Common myeloid progenitor, CD34-positive (primary cell): ENCODE data around the gene KLHL7.
"Not testable (repeated sequence)": the region's sequence is repeated elsewhere in the genome, so short reads cannot be mapped to it uniquely, and the experiment has no call there.

Source experiments
- CTCF ChIA-PET: fragments of 350-600 bp; sonication (Branson Sonifier 250); formaldehyde crosslinking; loops from one replicate; lab custom pipeline; 2021; ENCODE audit warnings: antibody characterized with exemption; lab: Charles Lee
- POLR2A ChIA-PET: fragments of 350-600 bp; sonication (Branson Sonifier 250); formaldehyde crosslinking; loops from one replicate; lab custom pipeline; 2021; ENCODE audit warnings: antibody characterized with exemption; lab: Charles Lee
- DNase-seq, 3 donors: peaks; one replicate each; pipeline versions ENCODE4 v3.0.0 to v3.0.0-alpha.2; 2013
- H3K27ac ChIP-seq, 2 experiments: 1 replicate in 1 of 2; 2 replicates in 1 of 2; pipeline ENCODE4 v1.7.0; 2013; ENCODE audit warnings: inconsistent platforms in 2 of 2, low read length in 2 of 2, mild to moderate bottlenecking in 2 of 2, low read depth in 1 of 2, moderate library complexity in 1 of 2; ENCODE audit not compliant: severe bottlenecking in 2 of 2, insufficient read depth in 1 of 2, poor library complexity in 1 of 2
- H3K27me3 ChIP-seq, 5 experiments: replicated peaks in 2 of 5; 1 replicate in 3 of 5; 2 replicates in 2 of 5; pipeline versions ENCODE4 v1.6.1 to v1.7.0; 2013; ENCODE audit warnings: low read length in 4 of 5, mild to moderate bottlenecking in 2 of 5, moderate library complexity in 2 of 5, inconsistent platforms in 1 of 5; ENCODE audit not compliant: insufficient read depth in 5 of 5, control insufficient read depth in 4 of 5
- H3K36me3 ChIP-seq, 4 experiments: 1 replicate in 2 of 4; 2 replicates in 2 of 4; pipeline versions ENCODE4 v1.6.1 to v1.7.0; 2013; ENCODE audit warnings: low read length in 3 of 4, control low read depth in 1 of 4, mild to moderate bottlenecking in 1 of 4; ENCODE audit not compliant: control insufficient read depth in 4 of 4, insufficient read depth in 4 of 4
- H3K4me1 ChIP-seq, 4 experiments: 1 replicate in 3 of 4; 2 replicates in 1 of 4; pipeline versions ENCODE4 v1.6.1 to v1.7.1; 2013; ENCODE audit warnings: low read length in 3 of 4, mild to moderate bottlenecking in 3 of 4, control low read depth in 1 of 4, inconsistent platforms in 1 of 4, moderate library complexity in 1 of 4; ENCODE audit not compliant: control insufficient read depth in 4 of 4, insufficient read depth in 4 of 4; ENCODE audit errors: control extremely low read depth in 1 of 4
- H3K4me3 ChIP-seq, 7 experiments: 1 replicate in 4 of 7; 2 replicates in 3 of 7; pipeline versions ENCODE4 v1.5.1 to v1.7.0; 2013; ENCODE audit warnings: mild to moderate bottlenecking in 7 of 7, low read length in 6 of 7, moderate library complexity in 6 of 7, inconsistent platforms in 2 of 7, low read depth in 2 of 7, control low read depth in 1 of 7; ENCODE audit not compliant: insufficient read depth in 4 of 7, control insufficient read depth in 1 of 7; ENCODE audit errors: extremely low read depth in 1 of 7
- H3K9me3 ChIP-seq, 5 experiments: 1 replicate in 4 of 5; 2 replicates in 1 of 5; pipeline versions ENCODE4 v1.6.1 to v1.7.1; 2013; ENCODE audit warnings: low read length in 4 of 5, mild to moderate bottlenecking in 2 of 5, inconsistent platforms in 1 of 5, low read depth in 1 of 5, moderate library complexity in 1 of 5; ENCODE audit not compliant: control insufficient read depth in 4 of 5, insufficient read depth in 2 of 5; ENCODE audit errors: control extremely low read depth in 1 of 5
- WGBS: methylation state at CpG from one replicate; pipeline ENCODE4 v1.1.5; 2013; ENCODE audit not compliant: insufficient coverage; 5-methylcytosine and 5-hydroxymethylcytosine counted together

The KLHL7 gene

DNA sequence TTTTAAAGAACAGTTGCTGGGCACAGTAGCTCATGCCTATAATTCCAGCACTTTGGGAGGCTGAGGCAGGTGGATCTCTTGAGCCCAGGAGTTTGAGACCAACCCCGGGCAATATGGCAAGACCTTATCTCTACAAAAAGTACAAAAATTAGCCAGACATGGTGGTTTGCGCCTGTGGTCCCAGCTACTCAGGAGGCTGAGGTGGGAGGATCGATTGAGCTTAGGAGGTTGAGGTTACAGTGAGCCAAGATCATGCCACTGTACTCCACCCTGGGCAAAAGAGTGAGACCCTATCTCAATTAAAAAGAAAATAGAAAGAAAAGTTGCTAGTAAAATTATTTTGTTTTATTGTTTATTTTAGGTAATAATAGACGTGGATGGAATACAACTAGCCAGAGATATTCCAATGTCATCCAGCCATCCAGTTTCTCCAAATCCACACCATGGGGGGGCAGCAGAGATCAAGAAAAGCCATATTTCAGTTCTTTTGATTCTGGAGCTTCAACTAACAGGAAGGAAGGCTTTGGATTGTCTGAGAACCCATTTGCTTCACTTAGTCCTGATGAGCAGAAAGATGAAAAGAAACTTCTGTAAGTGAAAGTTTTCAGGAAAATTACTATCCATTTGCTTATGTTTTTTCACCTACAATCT is 79.2 kb downstream of the KLHL7 start:
- Histone ChIP-seq H3K4me3 (no peak overlapping the region), H3K9me3 (no peaks in the 10 kb centered on the region), H3K27me3 (no peaks in the 10 kb centered on the region), H3K27ac (no peak overlapping the region), H3K36me3 (peaks cover 5 to 42% (median 19%) of the 10 kb centered on the region in 4 experiments), H3K4me1 (peaks cover 7 to 33% (median 25%) of the 10 kb centered on the region in 4 experiments)
- DNase-seq, result peak in 2 of 3 donors; percentile 43 to 47
- CTCF ChIA-PET, result interaction anchor here (0.9 to 2.1 kb wide), 9 partner anchors 9 to 165 kb away, joined by 3 to 7 read pairs (median 4); no protein-coding TSS in a partner anchor
- WGBS, result 100% methylated on average over 2 of the region's 4 CpGs
- POLR2A ChIA-PET, result no interaction called here

- DNase-seq, result no peak
- ChIA-PET CTCF (no interaction called here), POLR2A (no interaction called here)
- Histone ChIP-seq H3K36me3 (peaks cover 5 to 49% (median 25%) of the 10 kb centered on the region in 4 experiments), H3K4me3 (no peak overlapping the region), H3K9me3 (no peaks in the 10 kb centered on the region), H3K4me1 (peaks cover 7 to 29% (median 22%) of the 10 kb centered on the region in 4 experiments), H3K27me3 (no peaks in the 10 kb centered on the region), H3K27ac (no peak overlapping the region)
- no CpG with 5 or more reads among the region's 1 CpG for WGBS
Observed at GRCh38 chr7:23185980-23186379, 80.4 kb downstream of the KLHL7 start.

DNA sequence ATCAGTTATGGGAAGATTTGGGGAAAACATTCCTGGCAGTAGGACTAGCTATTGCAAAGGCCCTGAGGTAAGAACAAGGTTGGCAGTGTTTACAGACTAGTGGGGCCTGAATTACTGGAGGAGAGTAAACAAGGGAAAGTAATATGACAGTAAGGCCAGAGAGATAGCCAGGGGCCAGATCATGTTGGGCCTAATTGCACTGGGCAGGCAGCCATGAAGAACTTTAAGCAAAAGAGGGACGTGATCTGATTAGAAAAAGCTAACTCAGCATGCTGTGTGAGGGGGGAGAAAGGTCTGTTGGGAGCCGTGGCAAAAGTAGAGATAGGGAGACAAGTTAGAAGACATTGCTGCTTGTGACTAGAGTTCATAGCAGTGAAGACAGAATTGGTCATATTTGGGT is 85.4 kb downstream of the KLHL7 start:
- Histone ChIP-seq H3K4me1 (no peaks in the 10 kb centered on the region), H3K27ac (no peak overlapping the region), H3K27me3 (no peaks in the 10 kb centered on the region), H3K9me3 (no peaks in the 10 kb centered on the region), H3K36me3 (peaks cover 5 to 63% (median 39%) of the 10 kb centered on the region in 4 experiments), H3K4me3 (no peak overlapping the region)
- 89% methylated on average over 2 of the region's 2 CpGs for WGBS
- ChIA-PET CTCF (interaction anchor here (2.1 kb wide), 1 partner anchor 8 kb away, joined by 6 read pairs; no protein-coding TSS in a partner anchor), POLR2A (no interaction called here)
- DNase-seq, result no peak

- CTCF ChIA-PET, result interaction anchor here (0.7 to 1.7 kb wide), 3 partner anchors 9 to 404 kb away, joined by 3 to 5 read pairs (median 4); no protein-coding TSS in a partner anchor
- WGBS, result 99% methylated on average over 27 of the region's 27 CpGs
- H3K36me3 ChIP-seq, result peaks cover 0 to 48% (median 30%) of the 10 kb centered on the region in 4 experiments
- H3K4me1 ChIP-seq, H3K9me3 ChIP-seq, H3K27ac ChIP-seq, H3K27me3 ChIP-seq, H3K4me3 ChIP-seq, DNase-seq, POLR2A ChIA-PET: not testable (repeated sequence)
Observed at GRCh38 chr7:23193650-23194227, 88.2 kb downstream of the KLHL7 start.

DNA sequence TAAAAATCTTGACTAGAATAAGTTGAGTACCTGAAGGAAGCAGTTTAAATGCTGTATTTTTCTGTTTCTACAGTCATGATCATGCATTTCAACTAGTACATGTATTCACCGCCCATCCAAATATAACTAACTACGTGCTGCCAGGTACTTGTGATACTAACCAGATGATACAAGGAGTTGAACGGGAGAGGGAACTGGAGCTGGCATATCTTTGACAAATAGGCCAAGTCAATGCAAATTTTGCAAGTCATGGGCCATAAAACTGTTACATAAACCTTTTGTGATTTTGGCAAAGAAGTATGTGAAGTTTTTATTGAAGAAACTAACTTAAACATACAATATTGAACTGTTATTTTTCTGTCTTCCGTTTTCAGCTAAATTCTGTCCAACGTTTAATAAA is 90.7 kb downstream of the KLHL7 start:
- H3K9me3 ChIP-seq, result no peaks in the 10 kb centered on the region
- no peaks in the 10 kb centered on the region for H3K27me3 ChIP-seq
- peak in 2 of 3 donors; percentile 47 to 64 for DNase-seq
- 8% methylated on average over 2 of the region's 5 CpGs for WGBS
- H3K27ac ChIP-seq, result peak overlapping the region in 1 of 2 experiments; percentile 22
- ChIA-PET POLR2A (no interaction called here), CTCF (interaction anchor here (1.0 to 1.6 kb wide), 2 partner anchors 8 to 12 kb away, joined by 3 read pairs; no protein-coding TSS in a partner anchor)
- H3K4me3 ChIP-seq, result peak overlapping the region in 1 of 7 experiments; percentile 7
- H3K36me3 ChIP-seq, result peaks cover 9 to 47% (median 33%) of the 10 kb centered on the region in 4 experiments
- peaks cover 0 to 6% (median 1%) of the 10 kb centered on the region in 4 experiments for H3K4me1 ChIP-seq

- peaks cover 9 to 41% (median 26%) of the 10 kb centered on the region in 4 experiments for H3K36me3 ChIP-seq
- H3K27me3 ChIP-seq, POLR2A ChIA-PET, DNase-seq, H3K27ac ChIP-seq, H3K4me1 ChIP-seq, H3K4me3 ChIP-seq, H3K9me3 ChIP-seq, CTCF ChIA-PET: not testable (repeated sequence)
- 100% methylated on average over 3 of the region's 5 CpGs for WGBS
Observed at GRCh38 chr7:23197745-23198144, 92.2 kb downstream of the KLHL7 start.

DNA sequence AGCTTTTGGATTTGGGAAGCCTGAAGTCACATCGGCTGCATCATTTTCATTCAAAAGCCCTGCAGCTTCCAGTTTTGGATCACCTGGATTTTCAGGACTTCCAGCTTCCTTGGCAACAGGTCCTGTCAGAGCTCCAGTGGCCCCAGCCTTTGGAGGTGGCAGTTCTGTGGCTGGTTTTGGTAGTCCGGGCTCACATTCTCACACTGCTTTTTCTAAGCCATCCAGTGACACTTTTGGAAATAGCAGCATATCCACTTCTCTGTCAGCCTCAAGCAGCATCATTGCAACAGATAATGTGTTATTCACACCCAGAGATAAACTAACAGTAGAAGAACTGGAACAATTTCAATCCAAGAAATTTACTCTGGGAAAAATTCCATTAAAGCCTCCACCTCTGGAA is 94.7 kb downstream of the KLHL7 start:
- Histone ChIP-seq H3K9me3 (no peaks in the 10 kb centered on the region), H3K27me3 (peaks cover 0 to 4% (median 0%) of the 10 kb centered on the region in 5 experiments), H3K36me3 (peaks cover 9 to 37% (median 19%) of the 10 kb centered on the region in 4 experiments), H3K4me3 (no peak overlapping the region), H3K27ac (no peak overlapping the region), H3K4me1 (peaks cover 0 to 6% (median 2%) of the 10 kb centered on the region in 4 experiments)
- 95% methylated on average over 2 of the region's 2 CpGs for WGBS
- CTCF ChIA-PET, result interaction anchor here (1.9 kb wide), 1 partner anchor 9 kb away, joined by 8 read pairs; no protein-coding TSS in a partner anchor
- POLR2A ChIA-PET, result no interaction called here
- no peak for DNase-seq
